Measurements from ENCODE around the gene UPF2. TPM values are rescaled to one million over a fixed set of nuclear protein-coding genes. Genes with fewer than 3 reads are reported as not detected.
"Not testable (repeated sequence)": the region's sequence is repeated elsewhere in the genome, so short reads cannot be mapped to it uniquely, and the experiment has no call there.

UPF2 gene
- total RNA-seq, 1 donor from 2014 or later = 37.1 TPM

GRCh38 chr10:11908536-11908935 is 134.1 kb downstream of the UPF2 start:
- intact Hi-C loops (cut with micrococcal nuclease) = no loop called here

GRCh38 chr10:11907914-11908313 is 134.7 kb downstream of the UPF2 start:
- intact Hi-C loops (cut with micrococcal nuclease) = no loop called here

- intact Hi-C loops (cut with micrococcal nuclease) = no loop called here
Observed at GRCh38 chr10:11906714-11907113, 135.9 kb downstream of the UPF2 start.

- intact Hi-C loops (cut with micrococcal nuclease) = no loop called here
Observed at GRCh38 chr10:11902646-11903045, 140.0 kb downstream of the UPF2 start.

GRCh38 chr10:11901833-11902475 is 140.7 kb downstream of the UPF2 start:
- intact Hi-C loops (cut with micrococcal nuclease) = no loop called here

GRCh38 chr10:11901454-11901832 is 141.2 kb downstream of the UPF2 start:
- intact Hi-C loops (cut with micrococcal nuclease) = no loop called here

- intact Hi-C loops (cut with micrococcal nuclease) = no loop called here
Observed at GRCh38 chr10:11901036-11901301, 141.6 kb downstream of the UPF2 start.

GRCh38 chr10:11899067-11899876 is 143.3 kb downstream of the UPF2 start:
- intact Hi-C loops (cut with micrococcal nuclease) = no loop called here

GRCh38 chr10:11898372-11899066 is 144.1 kb downstream of the UPF2 start:
- intact Hi-C loops (cut with micrococcal nuclease) = no loop called here

GRCh38 chr10:11898033-11898371 is 144.6 kb downstream of the UPF2 start:
- intact Hi-C loops (cut with micrococcal nuclease) = no loop called here

GRCh38 chr10:11896549-11897200 is 145.9 kb downstream of the UPF2 start:
- intact Hi-C loops (cut with micrococcal nuclease) = no loop called here

- intact Hi-C loops (cut with micrococcal nuclease) = no loop called here
Observed at GRCh38 chr10:11895598-11895997, 147.0 kb downstream of the UPF2 start.

GRCh38 chr10:11895108-11895466 is 147.5 kb downstream of the UPF2 start:
- intact Hi-C loops (cut with micrococcal nuclease) = no loop called here

- intact Hi-C loops (cut with micrococcal nuclease) = no loop called here
Observed at GRCh38 chr10:11894381-11895107, 148.1 kb downstream of the UPF2 start.

GRCh38 chr10:11893749-11894278 is 148.8 kb downstream of the UPF2 start:
- intact Hi-C loops (cut with micrococcal nuclease) = no loop called here

GRCh38 chr10:11891776-11892486 is 150.7 kb downstream of the UPF2 start:
- intact Hi-C loops (cut with micrococcal nuclease) = no loop called here

GRCh38 chr10:11889263-11889662 is 153.3 kb downstream of the UPF2 start:
- intact Hi-C loops (cut with micrococcal nuclease) = not testable (repeated sequence)

- intact Hi-C loops (cut with micrococcal nuclease) = no loop called here
Observed at GRCh38 chr10:11887381-11888227, 155.0 kb downstream of the UPF2 start.

- intact Hi-C loops (cut with micrococcal nuclease) = no loop called here
Observed at GRCh38 chr10:11886851-11887250, 155.8 kb downstream of the UPF2 start.

GRCh38 chr10:11886138-11886474 is 156.5 kb downstream of the UPF2 start:
- intact Hi-C loops (cut with micrococcal nuclease) = no loop called here
